ENCODE data around the gene GRXCR1.

Gene GRXCR1

GRCh38 chr4:42942216-42942615 lies 49.7 kb downstream of the GRXCR1 start:
- DNase-seq = no peak

- no peak for DNase-seq
These were observed 53.4 kb downstream of the GRXCR1 start for GRCh38 chr4:42945874-42946273.

GRCh38 chr4:42953321-42953720 lies 60.8 kb downstream of the GRXCR1 start:
- no peak for DNase-seq

GRCh38 chr4:42954963-42955669 lies 62.6 kb downstream of the GRXCR1 start:
- peak; percentile 24 for DNase-seq

GRCh38 chr4:42955746-42956505 lies 63.4 kb downstream of the GRXCR1 start:
- no peak for DNase-seq

GRCh38 chr4:42965326-42965725 lies 72.8 kb downstream of the GRXCR1 start:
- DNase-seq = no peak

- DNase-seq = no peak
These were observed 93.5 kb downstream of the GRXCR1 start for GRCh38 chr4:42985976-42986375.

GRCh38 chr4:42995343-42995944 lies 102.9 kb downstream of the GRXCR1 start:
- no peak for DNase-seq

- no peak for DNase-seq
These were observed 116.3 kb downstream of the GRXCR1 start for GRCh38 chr4:43008793-43009192.

GRCh38 chr4:43014256-43014655 lies 121.7 kb downstream of the GRXCR1 start:
- DNase-seq = no peak

- DNase-seq = no peak
These were observed 149.1 kb downstream of the GRXCR1 start for GRCh38 chr4:43041632-43042031.

- DNase-seq = peak; percentile 22
These were observed 154.5 kb downstream of the GRXCR1 start for GRCh38 chr4:43047058-43047457.

- no peak for DNase-seq
These were observed 156.1 kb downstream of the GRXCR1 start for GRCh38 chr4:43048570-43048969.

- no peak for DNase-seq
These were observed 156.8 kb downstream of the GRXCR1 start for GRCh38 chr4:43049326-43049725.

GRCh38 chr4:43066415-43066814 lies 173.9 kb downstream of the GRXCR1 start:
- DNase-seq = no peak

- DNase-seq = no peak
These were observed 178.6 kb downstream of the GRXCR1 start for GRCh38 chr4:43071069-43071468.

Measured in femur (tissue), 1 donor.